K562 (cell line): ENCODE results near the gene SPINK4. TPM values are rescaled to one million over a fixed set of nuclear protein-coding genes. Genes with fewer than 3 reads are reported as not detected.
A peak's percentile ranks its signal among the peaks of the same experiment; 100 is the strongest.

Experiments
- ATAC-seq: fragments of 200-7000 bp; cut with Tn5 transposase; 3 replicates; pipeline ENCODE4 v1.9.1; 2020; ENCODE audit warnings: moderate library complexity
- BruUV-seq: library from RNA; stranded (reverse); fragments of 400-500 nt; replicated peaks from 2 replicates; lab custom pipeline; 2021; lab: Mats Ljungman, UMichigan
- CTCF ChIA-PET: fragments of 300-600 bp; formaldehyde crosslinking; extraction: SDS; loops from one replicate; lab custom pipeline; 2021; ENCODE audit warnings: low intra/inter-chr PET ratio; lab: Yijun Ruan, JAX
- POLR2A ChIA-PET: fragments of 300-600, 350-650 bp; sonication (Branson Sonifier 250); formaldehyde crosslinking; extraction: SDS; loops from one replicate; lab custom pipeline; 2021; ENCODE audit warnings: antibody characterized with exemption, inconsistent platforms; lab: Yijun Ruan, JAX
- DNase-seq, 4 experiments: peaks; one replicate each; pipeline versions ENCODE4 v3.0.0 to v3.0.0-alpha.2; 2011 to 2018; ENCODE audit warnings: low spot score in 3 of 4, mixed read lengths in 3 of 4; ENCODE audit errors: extremely low read depth in 1 of 4
- FAIRE-seq: peaks from 2 replicates; lab custom pipeline; 2011; peaks lifted over from hg19 to GRCh38; lab: Jason Lieb, UNC
- H2AFZ ChIP-seq: 2 replicates; pipeline ENCODE4 v1.6.0; 2011; ENCODE audit warnings: low read depth, low read length, control low read depth, inconsistent platforms
- H3K27ac ChIP-seq: fragments of 200-600 bp; 3 replicates; pipeline ENCODE4 v1.8.0; 2011; ENCODE audit warnings: low read depth, mild to moderate bottlenecking, control low read depth, inconsistent platforms, low read length, moderate library complexity, mixed read lengths; ENCODE audit errors: extremely low read depth
- H3K27me3 ChIP-seq, 2 experiments: fragments of 300-600 bp in 1 of 2; 2 replicates in 1 of 2; 3 replicates in 1 of 2; pipeline versions ENCODE4 v1.6.0 to v1.8.0; 2011; ENCODE audit warnings: inconsistent platforms in 2 of 2, low read length in 2 of 2, mild to moderate bottlenecking in 1 of 2, mixed read lengths in 1 of 2, moderate library complexity in 1 of 2; ENCODE audit not compliant: control insufficient read depth in 2 of 2, insufficient read depth in 2 of 2
- H3K36me3 ChIP-seq: fragments of 300-600 bp; 3 replicates; pipeline ENCODE4 v1.8.0; 2011; ENCODE audit warnings: mild to moderate bottlenecking, low read length, inconsistent platforms; ENCODE audit not compliant: control insufficient read depth, insufficient read depth
- H3K4me1 ChIP-seq, 2 experiments: fragments of 200-600 bp in 1 of 2; replicated peaks in 1 of 2; 2 replicates in 1 of 2; 3 replicates in 1 of 2; pipeline versions ENCODE4 v1.5.1 to v1.8.0; 2011; ENCODE audit warnings: inconsistent platforms in 2 of 2, low read length in 2 of 2, mild to moderate bottlenecking in 1 of 2, mixed read lengths in 1 of 2, moderate library complexity in 1 of 2; ENCODE audit not compliant: control insufficient read depth in 2 of 2, insufficient read depth in 2 of 2
- H3K4me2 ChIP-seq: 2 replicates; pipeline ENCODE4 v1.6.1; 2011; ENCODE audit warnings: low read length, control low read depth, inconsistent platforms, mixed read lengths; ENCODE audit not compliant: insufficient read depth
- H3K4me3 ChIP-seq: fragments of 200-600 bp; sonication (generic), shearing (Covaris generic); 2 replicates; pipeline ENCODE4 v1.5.1; 2016; ENCODE audit warnings: control low read depth, inconsistent platforms
- H3K79me2 ChIP-seq: fragments of 200-600 bp; 3 replicates; pipeline ENCODE4 v1.8.0; 2011; ENCODE audit warnings: low read length, inconsistent platforms; ENCODE audit not compliant: control insufficient read depth, insufficient read depth
- H3K9ac ChIP-seq, 2 experiments: 2 replicates each; pipeline versions ENCODE4 v1.6.0 to v1.6.1; 2011; ENCODE audit warnings: low read depth in 2 of 2, low read length in 2 of 2, control low read depth in 1 of 2, inconsistent platforms in 1 of 2, mild to moderate bottlenecking in 1 of 2, mixed read lengths in 1 of 2; ENCODE audit not compliant: insufficient read depth in 1 of 2
- H3K9me1 ChIP-seq: one replicate; pipeline ENCODE4 v1.6.0; 2011; ENCODE audit warnings: inconsistent platforms, mild to moderate bottlenecking, low read length, moderate library complexity; ENCODE audit not compliant: control insufficient read depth, insufficient read depth
- H3K9me3 ChIP-seq: replicated peaks from 2 replicates; pipeline ENCODE4 v1.5.1; 2011; ENCODE audit warnings: low read depth, low read length, inconsistent platforms; ENCODE audit not compliant: control insufficient read depth, insufficient read depth
- H4K20me1 ChIP-seq: replicated peaks from 2 replicates; pipeline ENCODE4 v1.6.1; 2011; ENCODE audit warnings: low read length, inconsistent platforms, mixed read lengths; ENCODE audit not compliant: control insufficient read depth, insufficient read depth
- EGR1 ChIP-seq: fragments of 450-650 bp; conservative IDR thresholded peaks from 2 replicates; pipeline ENCODE4 v1.6.1; 2017; ENCODE audit warnings: mild to moderate bottlenecking
- KLF1 ChIP-seq: fragments of 450-650 bp; IDR thresholded peaks from 2 replicates; pipeline ENCODE4 v1.6.1; 2016; ENCODE audit warnings: missing genetic modification characterization, missing compliant biosample characterization
- POLR2A ChIP-seq: fragments of 450-650 bp; conservative IDR thresholded peaks from 2 replicates; pipeline ENCODE4 v1.6.1; 2016
- SP2 ChIP-seq: IDR thresholded peaks from 2 replicates; pipeline ENCODE4 v1.6.1; 2011; ENCODE audit warnings: mild to moderate bottlenecking, low read depth, low read length, moderate library complexity; ENCODE audit not compliant: poor library complexity, severe bottlenecking; ENCODE audit errors: extremely low read depth
- WGBS: fragments of 100-300 bp; shearing (Covaris generic); methylation state at CpG from one replicate; pipeline ENCODE4 v1.1.6; 2016; ENCODE audit warnings: low coverage, mixed read lengths; ENCODE audit not compliant: insufficient coverage; ENCODE audit errors: missing lambda C conversion rate; 5-methylcytosine and 5-hydroxymethylcytosine counted together
- in situ Hi-C: fragments of 300-500 bp; cut with MboI; formaldehyde crosslinking; loops from 4 replicates; pipeline ENCODE4 v1.15.0; 2018; ENCODE audit warnings: inconsistent platforms, mixed read lengths
- intact Hi-C: fragments of 100-400 bp; cut with micrococcal nuclease; formaldehyde crosslinking; loops from 2 replicates; pipeline ENCODE4 v1.14.2; 2022
- polyA plus RNA-seq, 8 experiments: library from polyadenylated mRNA; depleted of rRNA in 4 of 8; stranded (reverse) in 5 of 8; unstranded in 3 of 8; fragments of >200 nt; fragmentation: Nextera tagmentation in 2 of 8; fragmentation: Illumina TruSeq in 1 of 8; extraction: Ambion mirVana in 2 of 8; extraction: Trizol in 1 of 8; gene quantifications; 2 replicates each; pipeline versions ENCODE4 v1.2.1 to v1.2.3, GENCODE V29; 2011 to 2014; ENCODE audit warnings: inconsistent platforms in 1 of 8, missing spikeins in 1 of 8
- total RNA-seq, 7 experiments: library from RNA; depleted of rRNA in 6 of 7; stranded (reverse); fragments of >200 nt in 6 of 7; fragmentation: Illumina TruSeq in 2 of 7; extraction: Trizol in 2 of 7; gene quantifications; 2 replicates each; pipeline versions ENCODE4 v1.2.1 to v1.2.3, GENCODE V29; 2011 to 2021; ENCODE audit warnings: low replicate concordance in 1 of 7
- TF ChIP-seq, protein P1 (sequence below): sonication (generic); formaldehyde crosslinking; IDR thresholded peaks from 2 replicates; pipeline ENCODE4 v1.5.0; 2020; ENCODE audit warnings: missing genetic modification reagents
- TF ChIP-seq, protein P2 (sequence below), 2 experiments: fragments of 250-450 bp in 1 of 2; fragments of 450-650 bp in 1 of 2; sonication (Bioruptor Pico) in 1 of 2; IDR thresholded peaks; 2 replicates each; pipeline versions ENCODE4 v1.6.1 to v1.8.0; 2016 to 2021; ENCODE audit warnings: mild to moderate bottlenecking in 2 of 2, moderate library complexity in 2 of 2, missing compliant biosample characterization in 1 of 2, missing genetic modification characterization in 1 of 2

The SPINK4 gene
- total and polyA plus RNA-seq, 9 of the 15 experiments (the other 6 are each of a cell fraction or from before 2014, with no cell fraction given): 0.74 to 5.5 (median 2.1) TPM; not detected in 2

DNA sequence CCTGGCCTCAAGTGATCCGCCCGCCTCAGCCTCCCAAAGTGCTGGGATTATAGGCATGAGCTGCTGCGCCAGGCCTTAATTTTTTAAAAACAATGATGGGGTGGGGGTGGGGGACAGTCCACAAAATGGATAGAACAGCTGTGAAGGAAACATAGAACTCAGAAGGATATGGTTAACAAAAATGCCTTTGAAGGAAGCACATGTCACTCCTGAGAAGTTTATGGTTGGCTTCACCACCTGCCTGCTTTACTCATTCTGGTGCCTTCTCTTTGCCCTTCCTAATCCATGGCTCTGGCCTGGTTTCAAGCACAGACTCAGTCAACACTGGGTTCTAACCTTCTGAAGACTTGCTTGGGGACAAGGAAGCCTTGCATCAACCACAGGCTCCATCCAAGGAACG lies 14.2 kb downstream of the SPINK4 start:
- Histone ChIP-seq H2AFZ (no peak overlapping the region), H3K27ac (no peak overlapping the region), H3K9me1 (peaks cover 3% of the 10 kb centered on the region), H3K27me3 (no peaks in the 10 kb centered on the region), H3K4me2 (no peak overlapping the region), H3K79me2 (peaks cover 7% of the 10 kb centered on the region), H4K20me1 (no peaks in the 10 kb centered on the region; the same call in 1 of the 2 replicates), H3K36me3 (peaks cover 66% of the 10 kb centered on the region), H3K9me3 (no peaks in the 10 kb centered on the region), H3K9ac (no peak overlapping the region), H3K4me3 (no peak overlapping the region), H3K4me1 (no peaks in the 10 kb centered on the region)
- DNase-seq (no peak), ATAC-seq (no peak), FAIRE-seq (no peak)
- intact Hi-C loops (no loop called here), in situ Hi-C loops (no loop called here)
- CTCF ChIA-PET: interaction anchor here (0.5 to 0.9 kb wide), 2 partner anchors 468 to 809 kb away, joined by 3 read pairs; no protein-coding TSS in a partner anchor
- 90% methylated on average over 2 of the region's 4 CpGs for WGBS
- BruUV-seq: no TSS peak
- TF ChIP-seq, protein P1, sequence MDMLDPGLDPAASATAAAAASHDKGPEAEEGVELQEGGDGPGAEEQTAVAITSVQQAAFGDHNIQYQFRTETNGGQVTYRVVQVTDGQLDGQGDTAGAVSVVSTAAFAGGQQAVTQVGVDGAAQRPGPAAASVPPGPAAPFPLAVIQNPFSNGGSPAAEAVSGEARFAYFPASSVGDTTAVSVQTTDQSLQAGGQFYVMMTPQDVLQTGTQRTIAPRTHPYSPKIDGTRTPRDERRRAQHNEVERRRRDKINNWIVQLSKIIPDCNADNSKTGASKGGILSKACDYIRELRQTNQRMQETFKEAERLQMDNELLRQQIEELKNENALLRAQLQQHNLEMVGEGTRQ (CRISPR knock-in tag): no peak
- TF ChIP-seq, protein P2, sequence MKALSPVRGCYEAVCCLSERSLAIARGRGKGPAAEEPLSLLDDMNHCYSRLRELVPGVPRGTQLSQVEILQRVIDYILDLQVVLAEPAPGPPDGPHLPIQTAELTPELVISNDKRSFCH (CRISPR knock-in tag; IDR thresholded peaks at IDR 0.05): no peak
- TF ChIP-seq, protein P2 (tag; IDR thresholded peaks at IDR 0.05): no peak
- TF ChIP-seq EGR1 (no peak), POLR2A (0 out of 2 replicates have a peak, but pooled peaks have one; percentile 6), SP2 (no peak), KLF1 (tag) (no peak)
- POLR2A ChIA-PET: interaction anchor here (3.9 kb wide), 1 partner anchor 10 kb away, joined by 23 read pairs; the partner anchor contains the start of genes BAG1 and CHMP5
